Heart right ventricle (tissue), 16 donors: Measurements from ENCODE around the gene GHSR. TPM values are rescaled to one million over a fixed set of nuclear protein-coding genes. Genes with fewer than 3 reads are reported as not detected.
A peak's percentile ranks its signal among the peaks of the same experiment; 100 is the strongest.

Experiments
- ATAC-seq, 8 donors: fragments of 200-7000 bp; cut with Tn5 transposase; one replicate each; pipeline ENCODE4 v1.9.1; 2020; ENCODE audit warnings: mild to moderate bottlenecking in 8 of 8, moderate library complexity in 8 of 8, moderate number of reproducible peaks in 1 of 8
- DNase-seq, 2 donors: peaks; one replicate each; pipeline ENCODE4 v3.0.0-alpha.2; 2020
- H3K27ac ChIP-seq, 10 donors: fragments of 200-600 bp; sonication (generic) in 2 of 10; one replicate each; pipeline versions ENCODE4 v1.5.0 to v1.8.0; 2020 to 2022; ENCODE audit warnings: mild to moderate bottlenecking in 3 of 10
- H3K27me3 ChIP-seq, 7 donors: fragments of 200-600 bp; one replicate each; pipeline ENCODE4 v1.8.0; 2021 to 2022; ENCODE audit warnings: mild to moderate bottlenecking in 2 of 7
- H3K36me3 ChIP-seq, 9 donors: fragments of 200-600 bp; sonication (generic) in 1 of 9; one replicate each; pipeline versions ENCODE4 v1.5.0 to v1.8.0; 2020 to 2022; ENCODE audit warnings: mild to moderate bottlenecking in 2 of 9
- H3K4me1 ChIP-seq, 9 donors: fragments of 200-600 bp; sonication (generic) in 1 of 9; one replicate each; pipeline versions ENCODE4 v1.5.0 to v1.8.0; 2020 to 2022; ENCODE audit warnings: mild to moderate bottlenecking in 4 of 9
- H3K4me3 ChIP-seq, 10 donors: fragments of 200-600 bp; sonication (generic) in 2 of 10; one replicate each; pipeline versions ENCODE4 v1.5.0 to v1.8.0; 2020 to 2022; ENCODE audit warnings: mild to moderate bottlenecking in 7 of 10, moderate library complexity in 2 of 10
- H3K9me3 ChIP-seq, 11 donors: fragments of 200-600 bp in 10 of 11; sonication (generic) in 2 of 11; one replicate each; pipeline versions ENCODE4 v1.5.0 to v1.8.0; 2013 to 2022; ENCODE audit warnings: mild to moderate bottlenecking in 2 of 11, control low read depth in 1 of 11, moderate library complexity in 1 of 11
- CTCF ChIP-seq, 9 donors: fragments of 200-600 bp; sonication (generic) in 2 of 9; IDR thresholded peaks; one replicate each; pipeline versions ENCODE4 v1.5.0 to v1.8.0; 2021 to 2022; ENCODE audit warnings: antibody characterized with exemption in 9 of 9, mild to moderate bottlenecking in 5 of 9, moderate library complexity in 1 of 9
- WGBS, 2 donors: extraction: QIAGEN DNeasy Blood & Tissue Kit; methylation state at CpG; one replicate each; pipeline ENCODE4 v1.1.7; 2013; ENCODE audit warnings: inconsistent platforms in 1 of 2; 5-methylcytosine and 5-hydroxymethylcytosine counted together
- intact Hi-C, 10 donors: fragments of 100-400 bp; cut with DNase I; formaldehyde crosslinking; loops; one replicate each; pipeline versions ENCODE4 v1.11.1 to v1.14.2; 2022
- polyA plus RNA-seq, 2 donors: library from polyadenylated mRNA; stranded (reverse); fragments of 200-250 nt; gene quantifications; one replicate each; pipeline ENCODE4 v1.2.3, GENCODE V29; 2013
- total RNA-seq, 10 donors: library from RNA; stranded (reverse); fragmentation: NEBNext Ultra II Directional in 3 of 10; extraction: Animal tissue kit (Norgen Biotek cat#: 25700) in 3 of 10; gene quantifications; one replicate each; pipeline versions ENCODE4 v1.2.1 to v1.2.4, GENCODE V29; 2021 to 2023
- donor health status: Arrhythmogenic right ventricular cardiomyopathy.
- donor health status: ischemic (EF 13 %, LVEDD 7.1; RV severe dilation, severe dysfunction).
- donor health status: healthy with polysubstance abuse.
- donor health status: DM: no; HTN: yes; CAD: no.
- donor health status: DM: no; HTN: no; CAD: no.
- donor health status: ischemic (EF 25% LVEDD 6.9; RV normal size, moderate dysfunction).
- donor health status: ischemic (EF 25% LVEDD 5.7; RV mildly dilated, moderate dysfunction).
- donor health status: healthy.
- donor health status: DM: yes; HTN: yes; CAD: no.
- donor health status: Ischemic cardiomyopathy.
- donor health status: ischemic (EF 35%, LVEDD 5.7; RV mildly dilated, moderate dysfunction).
- donor health status: nonischemic (EF 11% LVEDD 7.7; RV severe dilation, severe dysfunction).
- donor health status: DM: yes; HTN: yes; CAD: no.
- donor health status: PGD.
- donor health status: ischemic (EF 29% LVEDD 5.4; RV normal size, mild dysfunction).
- donor health status: nonischemic (EF 23%, LVEDD 6.1; RV moderate dilation, normal function).

Gene GHSR
- total and polyA plus RNA-seq, 12 donors, result not detected

DNA sequence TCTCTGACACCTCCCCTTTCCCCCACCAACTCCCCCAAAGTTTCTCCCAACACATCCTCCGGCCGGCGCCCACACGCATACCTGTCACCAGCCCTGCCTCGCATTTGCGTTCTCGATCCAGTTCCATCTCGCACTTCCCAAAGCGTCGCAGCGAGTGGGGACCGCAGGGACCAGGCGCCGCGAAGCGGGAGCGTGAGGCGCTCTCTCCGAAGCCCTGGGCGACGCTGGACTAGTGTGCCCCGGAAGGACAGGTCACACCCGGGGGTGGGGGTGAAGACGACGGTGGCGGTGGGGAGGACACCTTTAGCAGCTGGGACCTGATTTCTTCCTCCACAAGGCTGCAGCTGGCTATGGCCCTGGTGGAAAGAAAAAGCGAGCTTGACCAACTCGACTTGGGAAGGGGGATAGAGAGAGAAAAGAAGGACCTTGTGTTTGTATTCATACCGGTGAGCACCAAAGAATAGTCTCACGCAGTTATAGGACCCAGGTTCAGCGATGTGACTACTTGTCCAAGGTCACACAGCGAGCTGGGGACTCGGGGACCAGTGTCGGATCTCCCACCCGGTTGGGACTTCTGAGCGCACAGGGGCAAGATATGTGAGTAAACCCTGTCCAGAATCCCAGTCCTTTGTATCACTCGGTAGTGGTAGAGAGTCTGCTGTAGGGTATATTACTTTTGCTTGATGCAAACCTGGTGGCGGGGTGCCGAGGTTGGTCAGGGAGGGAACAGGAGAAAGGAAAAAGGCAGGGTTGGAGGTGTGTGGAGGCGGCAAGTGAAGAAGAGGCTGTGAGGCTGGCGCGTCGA lies 607 bp upstream of the GHSR start:
- no peak for DNase-seq
- TF ChIP-seq CTCF (IDR thresholded peaks at IDR 0.05), result no peak

GRCh38 chr3:172446198-172446597 lies 2.1 kb downstream of the GHSR start:
- no peak overlapping the region for H3K4me3 ChIP-seq
- H3K36me3 ChIP-seq, result no peaks in the 10 kb centered on the region
- no peak overlapping the region for H3K27ac ChIP-seq
- peaks cover 0 to 23% (median 4%) of the 10 kb centered on the region in 9 donors for H3K4me1 ChIP-seq
- H3K9me3 ChIP-seq, result no peaks in the 10 kb centered on the region
- TF ChIP-seq CTCF (IDR thresholded peaks at IDR 0.05), result no peak
- intact Hi-C loops, result no loop called here
- 83% methylated on average over 3 of the region's 3 CpGs for WGBS, 2 donors
- ATAC-seq (no peak), DNase-seq (no peak)
- peaks cover 14 to 94% (median 68%) of the 10 kb centered on the region in 7 donors for H3K27me3 ChIP-seq

More for the DNA sequence above, 607 bp upstream of the GHSR start:
- Histone ChIP-seq H3K27me3 (peaks cover 14 to 99% (median 62%) of the 10 kb centered on the region in 7 donors), H3K36me3 (no peaks in the 10 kb centered on the region), H3K9me3 (no peaks in the 10 kb centered on the region), H3K27ac (no peak overlapping the region), H3K4me3 (no peak overlapping the region), H3K4me1 (peaks cover 0 to 23% (median 4%) of the 10 kb centered on the region in 9 donors)
- 5 to 7% methylated on average over 43 of the region's 43 CpGs for WGBS, 2 donors
- ATAC-seq, result no peak
- intact Hi-C loops, result no loop called here

DNA sequence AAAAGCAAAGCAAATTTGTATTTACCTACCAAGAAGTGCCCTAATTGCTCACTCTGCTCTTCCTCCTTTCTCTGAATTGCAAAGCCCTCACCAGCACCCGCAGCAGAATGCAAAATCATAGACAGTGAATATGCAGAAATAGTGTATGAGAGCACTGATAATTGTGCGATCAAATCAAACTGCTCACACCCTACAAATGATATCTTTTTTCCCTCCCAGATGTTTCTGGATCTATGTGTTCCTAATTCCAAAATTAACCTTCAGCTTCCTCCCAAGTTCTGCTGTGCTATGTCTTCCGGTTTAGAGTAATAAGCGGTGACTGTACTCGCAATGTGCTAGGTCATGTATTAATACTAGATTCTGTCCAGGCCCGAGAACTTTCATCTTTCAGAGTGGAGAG lies 3.4 kb downstream of the GHSR start:
- Histone ChIP-seq H3K9me3 (no peaks in the 10 kb centered on the region), H3K4me3 (no peak overlapping the region), H3K36me3 (no peaks in the 10 kb centered on the region), H3K27me3 (peaks cover 13 to 81% (median 65%) of the 10 kb centered on the region in 7 donors), H3K27ac (no peak overlapping the region), H3K4me1 (peaks cover 0 to 22% (median 4%) of the 10 kb centered on the region in 9 donors)
- DNase-seq (no peak), ATAC-seq (peak in 1 of 8 donors; percentile 37)
- intact Hi-C loops, result no loop called here
- TF ChIP-seq CTCF (IDR thresholded peaks at IDR 0.05), result no peak
- WGBS, 2 donors, result 68% methylated on average over 6 of the region's 6 CpGs

- no peak overlapping the region for H3K4me3 ChIP-seq
- H3K9me3 ChIP-seq, result no peaks in the 10 kb centered on the region
- ATAC-seq, result no peak
- peaks cover 0 to 3% (median 0%) of the 10 kb centered on the region in 9 donors for H3K4me1 ChIP-seq
- TF ChIP-seq CTCF (IDR thresholded peaks at IDR 0.05), result no peak
- no peaks in the 10 kb centered on the region for H3K36me3 ChIP-seq
- H3K27ac ChIP-seq, result no peak overlapping the region
- H3K27me3 ChIP-seq, result peaks cover 0 to 59% (median 43%) of the 10 kb centered on the region in 7 donors
- WGBS, 2 donors, result 85 to 93% methylated on average over 1 of the region's 1 CpG
- no peak for DNase-seq
- intact Hi-C loops, result no loop called here
These were observed 5.7 kb downstream of the GHSR start for GRCh38 chr3:172442606-172443005.
